Measurements from ENCODE around the gene MPST. TPM values are rescaled to one million over a fixed set of nuclear protein-coding genes. Genes with fewer than 3 reads are reported as not detected.

The MPST gene
- total RNA-seq, 1 experiment from 2014 or later, result 68.6 TPM

DNA sequence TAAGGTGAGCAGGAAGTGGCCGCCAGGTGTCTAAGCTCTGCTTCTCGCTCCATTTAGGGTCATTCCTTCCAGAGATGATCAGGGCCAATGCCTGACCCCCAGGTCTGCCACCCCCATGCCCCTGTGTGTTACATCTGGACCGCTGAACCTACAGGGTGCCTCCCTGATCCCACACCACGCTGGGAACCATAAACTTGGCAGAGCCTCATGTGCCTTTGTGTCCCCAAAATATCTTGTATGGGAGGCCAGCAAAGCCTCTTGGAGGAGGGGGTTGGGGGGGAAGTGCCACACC lies 4.0 kb upstream of the MPST start:
- peaks cover 7 to 26% of the 10 kb centered on the region in 2 experiments; a peak in 2 of 4 replicates for H3K4me1 ChIP-seq (ENCODE audit: control insufficient read depth in 1 of 2, insufficient read depth in 2 of 2, low read length in 2 of 2)

More for the DNA sequence above, 4.0 kb upstream of the MPST start:
- H3K79me2 ChIP-seq (ENCODE audit: insufficient read depth, low read length), result peaks cover 1% of the 10 kb centered on the region; the same call in 1 of the 2 replicates
- H3K4me2 ChIP-seq (ENCODE audit: low read length), result no peak overlapping the region
- H3K27ac ChIP-seq (ENCODE audit: low read depth, low read length), result no peak overlapping the region
- ChIA-PET CTCF (no interaction called here), RAD21 (ENCODE audit: low non-redundant PET in 1 of 2, low total read pairs in 2 of 2, uncharacterized antibody in 2 of 2, unreplicated experiment in 2 of 2) (no interaction called here), POLR2A (no interaction called here)
- H2AFZ ChIP-seq (ENCODE audit: low read depth, low read length, poor library complexity, severe bottlenecking), result no peak overlapping the region
- no peak overlapping the region for H3K9ac ChIP-seq (ENCODE audit: low read length)
- H3K27me3 ChIP-seq (ENCODE audit: insufficient read depth, low read length), result no peaks in the 10 kb centered on the region
- intact Hi-C loops (cut with micrococcal nuclease), result no loop called here
- no peak for DNase-seq (ENCODE audit: low read depth, low spot score)
- no peaks in the 10 kb centered on the region for H3K9me3 ChIP-seq (ENCODE audit: control insufficient read depth in 1 of 2, insufficient read depth in 1 of 2, low read depth in 1 of 2, low read length in 2 of 2)
- TF ChIP-seq ZFX (IDR thresholded peaks at IDR 0.05) (no peak), ZNF274 (IDR thresholded peaks at IDR 0.05; ENCODE audit: low read depth, low read length) (no peak), SRF (IDR thresholded peaks at IDR 0.05; ENCODE audit: low read depth) (no peak), CEBPB (IDR thresholded peaks at IDR 0.05; ENCODE audit: low read depth) (no peak), SIN3A (IDR thresholded peaks at IDR 0.05; ENCODE audit: low read depth) (no peak), SP1 (IDR thresholded peaks at IDR 0.05; ENCODE audit: low read depth) (no peak), FOSL1 (IDR thresholded peaks at IDR 0.05; ENCODE audit: low read depth) (no peak), POLR2AphosphoS5 (IDR thresholded peaks at IDR 0.05; ENCODE audit: low read depth, low read length) (no peak), POLR2A (IDR thresholded peaks at IDR 0.05; ENCODE audit: borderline replicate concordance, extremely low read depth, insufficient read depth, insufficient read length) (no peak), ELF1 (IDR thresholded peaks at IDR 0.05; ENCODE audit: borderline replicate concordance, low read depth) (no peak)
- TF ChIP-seq, protein P1, sequence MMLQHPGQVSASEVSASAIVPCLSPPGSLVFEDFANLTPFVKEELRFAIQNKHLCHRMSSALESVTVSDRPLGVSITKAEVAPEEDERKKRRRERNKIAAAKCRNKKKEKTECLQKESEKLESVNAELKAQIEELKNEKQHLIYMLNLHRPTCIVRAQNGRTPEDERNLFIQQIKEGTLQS (IDR thresholded peaks at IDR 0.05), result no peak
- TF ChIP-seq, protein P2, sequence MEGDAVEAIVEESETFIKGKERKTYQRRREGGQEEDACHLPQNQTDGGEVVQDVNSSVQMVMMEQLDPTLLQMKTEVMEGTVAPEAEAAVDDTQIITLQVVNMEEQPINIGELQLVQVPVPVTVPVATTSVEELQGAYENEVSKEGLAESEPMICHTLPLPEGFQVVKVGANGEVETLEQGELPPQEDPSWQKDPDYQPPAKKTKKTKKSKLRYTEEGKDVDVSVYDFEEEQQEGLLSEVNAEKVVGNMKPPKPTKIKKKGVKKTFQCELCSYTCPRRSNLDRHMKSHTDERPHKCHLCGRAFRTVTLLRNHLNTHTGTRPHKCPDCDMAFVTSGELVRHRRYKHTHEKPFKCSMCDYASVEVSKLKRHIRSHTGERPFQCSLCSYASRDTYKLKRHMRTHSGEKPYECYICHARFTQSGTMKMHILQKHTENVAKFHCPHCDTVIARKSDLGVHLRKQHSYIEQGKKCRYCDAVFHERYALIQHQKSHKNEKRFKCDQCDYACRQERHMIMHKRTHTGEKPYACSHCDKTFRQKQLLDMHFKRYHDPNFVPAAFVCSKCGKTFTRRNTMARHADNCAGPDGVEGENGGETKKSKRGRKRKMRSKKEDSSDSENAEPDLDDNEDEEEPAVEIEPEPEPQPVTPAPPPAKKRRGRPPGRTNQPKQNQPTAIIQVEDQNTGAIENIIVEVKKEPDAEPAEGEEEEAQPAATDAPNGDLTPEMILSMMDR (IDR thresholded peaks at IDR 0.05 in 2 of 3, conservative IDR thresholded peaks at IDR 0.05 in 1 of 3; ENCODE audit: borderline replicate concordance in 1 of 3, insufficient read depth in 1 of 3, low read depth in 2 of 3, low read length in 2 of 3), result no peak
- TF ChIP-seq, protein P3, sequence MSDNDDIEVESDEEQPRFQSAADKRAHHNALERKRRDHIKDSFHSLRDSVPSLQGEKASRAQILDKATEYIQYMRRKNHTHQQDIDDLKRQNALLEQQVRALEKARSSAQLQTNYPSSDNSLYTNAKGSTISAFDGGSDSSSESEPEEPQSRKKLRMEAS (IDR thresholded peaks at IDR 0.05), result no peak
- H3K9me2 ChIP-seq (ENCODE audit: insufficient read depth), result no peaks in the 10 kb centered on the region
- no peak overlapping the region for H3K4me3 ChIP-seq (replicated peaks in 1 of 2; ENCODE audit: low read depth in 1 of 2, low read length in 2 of 2)
- no peaks in the 10 kb centered on the region for H3K36me3 ChIP-seq (ENCODE audit: control insufficient read depth in 1 of 2, insufficient read depth in 2 of 2, low read length in 2 of 2)
- no peaks in the 10 kb centered on the region for H4K20me1 ChIP-seq (ENCODE audit: insufficient read depth)
- no TSS peak for BruUV-seq (replicated peaks)
- ATAC-seq, result no peak
